IPS-18a (cell line): ENCODE measurements around the gene PANX1.

Source experiments
- H3K27ac ChIP-seq: one replicate; pipeline ENCODE4 v1.5.1; 2013; ENCODE audit warnings: low read length
- H3K27me3 ChIP-seq: one replicate; pipeline ENCODE4 v1.6.1; 2013; ENCODE audit warnings: mild to moderate bottlenecking, low read length; ENCODE audit not compliant: control insufficient read depth, insufficient read depth
- H3K36me3 ChIP-seq: one replicate; pipeline ENCODE4 v1.6.1; 2013; ENCODE audit warnings: low read depth, low read length; ENCODE audit not compliant: control insufficient read depth
- H3K4me1 ChIP-seq: one replicate; pipeline ENCODE4 v1.6.1; 2013; ENCODE audit warnings: low read depth, low read length; ENCODE audit not compliant: control insufficient read depth
- H3K4me3 ChIP-seq: one replicate; pipeline ENCODE4 v1.5.1; 2013; ENCODE audit warnings: low read length
- H3K9ac ChIP-seq: one replicate; pipeline ENCODE4 v1.6.1; 2013; ENCODE audit warnings: mild to moderate bottlenecking, low read length, moderate library complexity
- H3K9me3 ChIP-seq: one replicate; pipeline ENCODE4 v1.6.1; 2013; ENCODE audit warnings: low read depth, low read length; ENCODE audit not compliant: control insufficient read depth

The PANX1 gene

DNA sequence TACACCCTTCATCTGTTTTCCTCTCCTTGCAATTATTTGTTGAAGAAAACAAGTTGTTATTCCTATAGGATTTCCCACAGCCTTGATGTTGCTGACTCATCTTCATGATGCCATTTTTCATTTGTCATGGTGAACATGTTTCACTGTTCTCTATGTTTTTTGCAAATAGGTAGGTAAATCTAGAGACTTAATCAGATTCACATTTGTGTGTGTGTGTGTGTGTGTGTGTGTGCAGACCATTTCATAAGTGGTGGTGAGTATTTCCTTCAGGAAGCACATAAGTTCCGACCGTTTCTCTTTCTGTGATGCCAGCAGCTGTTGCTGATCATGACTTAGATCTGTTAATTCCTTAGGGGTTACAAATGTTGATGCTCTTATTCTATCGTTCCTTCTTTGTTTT, 95.4 kb downstream of the PANX1 start:
- Histone ChIP-seq H3K9ac (no peak overlapping the region), H3K4me3 (no peak overlapping the region), H3K27ac (no peak overlapping the region), H3K4me1 (no peaks in the 10 kb centered on the region), H3K9me3 (peaks cover 6% of the 10 kb centered on the region), H3K36me3 (no peaks in the 10 kb centered on the region), H3K27me3 (no peaks in the 10 kb centered on the region)
